Heart right ventricle (tissue), 16 donors: Measurements from ENCODE around the gene ANTXR1. TPM values are rescaled to one million over a fixed set of nuclear protein-coding genes. Genes with fewer than 3 reads are reported as not detected.

Experiments used
- ATAC-seq, 8 donors: fragments of 200-7000 bp; cut with Tn5 transposase; one replicate each; pipeline ENCODE4 v1.9.1; 2020; ENCODE audit warnings: mild to moderate bottlenecking in 8 of 8, moderate library complexity in 8 of 8, moderate number of reproducible peaks in 1 of 8
- DNase-seq, 2 donors: peaks; one replicate each; pipeline ENCODE4 v3.0.0-alpha.2; 2020
- H3K27ac ChIP-seq, 10 donors: fragments of 200-600 bp; sonication (generic) in 2 of 10; one replicate each; pipeline versions ENCODE4 v1.5.0 to v1.8.0; 2020 to 2022; ENCODE audit warnings: mild to moderate bottlenecking in 3 of 10
- H3K27me3 ChIP-seq, 7 donors: fragments of 200-600 bp; one replicate each; pipeline ENCODE4 v1.8.0; 2021 to 2022; ENCODE audit warnings: mild to moderate bottlenecking in 2 of 7
- H3K36me3 ChIP-seq, 9 donors: fragments of 200-600 bp; sonication (generic) in 1 of 9; one replicate each; pipeline versions ENCODE4 v1.5.0 to v1.8.0; 2020 to 2022; ENCODE audit warnings: mild to moderate bottlenecking in 2 of 9
- H3K4me1 ChIP-seq, 9 donors: fragments of 200-600 bp; sonication (generic) in 1 of 9; one replicate each; pipeline versions ENCODE4 v1.5.0 to v1.8.0; 2020 to 2022; ENCODE audit warnings: mild to moderate bottlenecking in 4 of 9
- H3K4me3 ChIP-seq, 10 donors: fragments of 200-600 bp; sonication (generic) in 2 of 10; one replicate each; pipeline versions ENCODE4 v1.5.0 to v1.8.0; 2020 to 2022; ENCODE audit warnings: mild to moderate bottlenecking in 7 of 10, moderate library complexity in 2 of 10
- H3K9me3 ChIP-seq, 11 donors: fragments of 200-600 bp in 10 of 11; sonication (generic) in 2 of 11; one replicate each; pipeline versions ENCODE4 v1.5.0 to v1.8.0; 2013 to 2022; ENCODE audit warnings: mild to moderate bottlenecking in 2 of 11, control low read depth in 1 of 11, moderate library complexity in 1 of 11
- WGBS, 2 donors: extraction: QIAGEN DNeasy Blood & Tissue Kit; methylation state at CpG; one replicate each; pipeline ENCODE4 v1.1.7; 2013; ENCODE audit warnings: inconsistent platforms in 1 of 2; 5-methylcytosine and 5-hydroxymethylcytosine counted together
- intact Hi-C, 10 donors: fragments of 100-400 bp; cut with DNase I; formaldehyde crosslinking; loops; one replicate each; pipeline versions ENCODE4 v1.11.1 to v1.14.2; 2022
- polyA plus RNA-seq, 2 donors: library from polyadenylated mRNA; stranded (reverse); fragments of 200-250 nt; gene quantifications; one replicate each; pipeline ENCODE4 v1.2.3, GENCODE V29; 2013
- total RNA-seq, 10 donors: library from RNA; stranded (reverse); fragmentation: NEBNext Ultra II Directional in 3 of 10; extraction: Animal tissue kit (Norgen Biotek cat#: 25700) in 3 of 10; gene quantifications; one replicate each; pipeline versions ENCODE4 v1.2.1 to v1.2.4, GENCODE V29; 2021 to 2023
- TF ChIP-seq, protein P1 (sequence below), 9 donors: fragments of 200-600 bp; sonication (generic) in 2 of 9; IDR thresholded peaks; one replicate each; pipeline versions ENCODE4 v1.5.0 to v1.8.0; 2021 to 2022; ENCODE audit warnings: antibody characterized with exemption in 9 of 9, mild to moderate bottlenecking in 5 of 9, moderate library complexity in 1 of 9
- donor health status: Arrhythmogenic right ventricular cardiomyopathy.
- donor health status: ischemic (EF 13 %, LVEDD 7.1; RV severe dilation, severe dysfunction).
- donor health status: healthy with polysubstance abuse.
- donor health status: DM: no; HTN: yes; CAD: no.
- donor health status: DM: no; HTN: no; CAD: no.
- donor health status: ischemic (EF 25% LVEDD 6.9; RV normal size, moderate dysfunction).
- donor health status: ischemic (EF 25% LVEDD 5.7; RV mildly dilated, moderate dysfunction).
- donor health status: healthy.
- donor health status: DM: yes; HTN: yes; CAD: no.
- donor health status: Ischemic cardiomyopathy.
- donor health status: ischemic (EF 35%, LVEDD 5.7; RV mildly dilated, moderate dysfunction).
- donor health status: nonischemic (EF 11% LVEDD 7.7; RV severe dilation, severe dysfunction).
- donor health status: DM: yes; HTN: yes; CAD: no.
- donor health status: PGD.
- donor health status: ischemic (EF 29% LVEDD 5.4; RV normal size, mild dysfunction).
- donor health status: nonischemic (EF 23%, LVEDD 6.1; RV moderate dilation, normal function).

ANTXR1 gene
- total and polyA plus RNA-seq, 12 donors, result 8.9 to 33.1 (median 24.1) TPM

DNA sequence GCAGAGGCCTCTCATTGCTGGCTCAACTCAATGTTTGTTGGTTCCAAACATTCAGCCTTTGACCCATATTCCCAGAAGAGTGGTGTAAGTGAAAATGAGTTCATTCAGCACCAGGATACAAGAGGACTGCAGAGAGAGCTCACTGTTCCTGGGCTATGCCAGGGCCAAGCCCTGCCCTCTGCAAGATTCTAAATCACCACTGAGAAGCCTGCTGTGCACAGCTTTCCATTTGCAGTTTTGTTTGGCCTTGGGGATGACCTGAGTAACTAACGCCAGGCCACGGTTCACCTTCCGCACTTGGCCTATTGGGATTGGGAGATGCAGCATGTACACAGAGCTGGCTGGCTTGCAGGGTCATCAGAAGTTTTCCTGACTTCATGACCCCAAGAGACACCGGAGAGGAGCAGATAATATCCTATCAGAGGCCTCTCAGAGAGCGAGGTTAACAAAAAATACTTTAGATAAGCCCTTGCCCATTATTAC is 25.9 kb upstream of the ANTXR1 start:
- DNase-seq (no peak), ATAC-seq (peak in 5 of 8 donors; percentile 35 to 77 (median 70))
- WGBS, 2 donors, result 48 to 49% methylated on average over 5 of the region's 5 CpGs
- no peak overlapping the region for H3K4me3 ChIP-seq
- TF ChIP-seq, protein P1, sequence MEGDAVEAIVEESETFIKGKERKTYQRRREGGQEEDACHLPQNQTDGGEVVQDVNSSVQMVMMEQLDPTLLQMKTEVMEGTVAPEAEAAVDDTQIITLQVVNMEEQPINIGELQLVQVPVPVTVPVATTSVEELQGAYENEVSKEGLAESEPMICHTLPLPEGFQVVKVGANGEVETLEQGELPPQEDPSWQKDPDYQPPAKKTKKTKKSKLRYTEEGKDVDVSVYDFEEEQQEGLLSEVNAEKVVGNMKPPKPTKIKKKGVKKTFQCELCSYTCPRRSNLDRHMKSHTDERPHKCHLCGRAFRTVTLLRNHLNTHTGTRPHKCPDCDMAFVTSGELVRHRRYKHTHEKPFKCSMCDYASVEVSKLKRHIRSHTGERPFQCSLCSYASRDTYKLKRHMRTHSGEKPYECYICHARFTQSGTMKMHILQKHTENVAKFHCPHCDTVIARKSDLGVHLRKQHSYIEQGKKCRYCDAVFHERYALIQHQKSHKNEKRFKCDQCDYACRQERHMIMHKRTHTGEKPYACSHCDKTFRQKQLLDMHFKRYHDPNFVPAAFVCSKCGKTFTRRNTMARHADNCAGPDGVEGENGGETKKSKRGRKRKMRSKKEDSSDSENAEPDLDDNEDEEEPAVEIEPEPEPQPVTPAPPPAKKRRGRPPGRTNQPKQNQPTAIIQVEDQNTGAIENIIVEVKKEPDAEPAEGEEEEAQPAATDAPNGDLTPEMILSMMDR (IDR thresholded peaks at IDR 0.05), result no peak
- no peaks in the 10 kb centered on the region for H3K36me3 ChIP-seq
- H3K9me3 ChIP-seq, result no peaks in the 10 kb centered on the region
- intact Hi-C loops, result no loop called here
- peaks cover 0 to 3% (median 0%) of the 10 kb centered on the region in 7 donors for H3K27me3 ChIP-seq
- H3K4me1 ChIP-seq, result peaks cover 0 to 9% (median 3%) of the 10 kb centered on the region in 9 donors
- no peak overlapping the region for H3K27ac ChIP-seq

DNA sequence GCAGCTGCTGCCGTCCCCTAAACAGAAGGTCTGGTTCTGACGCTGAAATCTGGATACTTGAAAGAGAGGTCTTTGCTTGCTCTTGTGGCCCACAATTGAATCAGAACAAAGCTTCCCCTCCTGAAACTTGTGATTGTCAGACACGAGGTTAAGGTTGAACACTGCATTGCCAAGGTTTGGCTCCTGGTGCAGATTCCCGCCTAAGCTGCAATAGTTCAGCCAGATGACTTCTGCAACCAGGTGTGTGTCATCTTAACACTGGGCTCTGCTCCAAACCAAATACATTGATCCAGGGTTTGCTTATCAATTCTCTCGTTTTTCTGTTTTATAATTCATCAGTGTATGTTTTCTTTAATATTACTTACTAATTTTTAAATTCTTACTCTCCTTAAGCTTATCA is 23.9 kb upstream of the ANTXR1 start:
- DNase-seq (no peak), ATAC-seq (no peak)
- Histone ChIP-seq H3K27ac (no peak overlapping the region), H3K27me3 (peaks cover 0 to 3% (median 0%) of the 10 kb centered on the region in 7 donors), H3K36me3 (no peaks in the 10 kb centered on the region), H3K4me1 (peaks cover 0 to 9% (median 3%) of the 10 kb centered on the region in 9 donors), H3K9me3 (no peaks in the 10 kb centered on the region), H3K4me3 (no peak overlapping the region)
- TF ChIP-seq, protein P1 (IDR thresholded peaks at IDR 0.05), result no peak
- intact Hi-C loops, result no loop called here
- WGBS, 2 donors, result 56 to 74% methylated on average over 5 of the region's 5 CpGs

DNA sequence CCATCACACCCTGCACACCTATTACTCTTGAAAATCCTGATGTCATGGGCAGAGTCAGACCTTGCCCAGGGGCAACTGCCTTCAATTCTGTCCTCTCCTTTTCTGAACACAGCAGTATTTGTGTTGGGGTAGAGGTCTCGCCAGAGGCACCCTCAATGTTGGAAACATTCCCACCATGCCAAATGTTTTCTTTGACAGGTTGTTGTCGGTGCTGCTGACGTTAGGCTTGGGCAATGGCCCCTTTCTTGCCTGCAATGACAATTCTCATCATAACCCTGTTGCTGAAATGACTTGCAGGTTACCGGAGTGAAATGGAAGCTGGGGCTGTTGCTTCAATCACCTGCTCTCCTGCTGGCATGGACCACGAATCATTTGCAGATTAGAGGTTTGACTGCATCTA is 20.6 kb upstream of the ANTXR1 start:
- 80 to 85% methylated on average over 5 of the region's 5 CpGs for WGBS, 2 donors

DNA sequence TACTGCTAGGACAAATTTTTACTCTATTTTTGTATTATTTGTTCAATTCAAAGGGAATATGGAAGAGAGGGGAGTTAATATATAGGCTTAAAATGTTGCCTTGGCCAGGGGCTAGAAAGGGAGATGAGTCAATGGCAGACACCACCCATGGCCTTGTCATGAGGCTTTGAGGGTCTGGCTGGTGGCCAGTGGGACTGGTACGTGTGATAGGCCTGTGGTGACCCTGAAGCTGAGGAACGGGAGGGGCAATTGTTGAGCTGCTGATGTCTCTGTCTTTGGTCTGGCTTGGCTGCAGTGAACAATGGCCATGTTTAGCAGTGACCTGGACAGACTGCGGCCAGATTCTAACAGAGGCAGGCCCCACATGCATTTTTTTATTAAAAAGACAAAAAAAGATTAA is 20.0 kb upstream of the ANTXR1 start:
- ATAC-seq (no peak), DNase-seq (no peak)
- Histone ChIP-seq H3K9me3 (no peaks in the 10 kb centered on the region), H3K27ac (no peak overlapping the region), H3K27me3 (peaks cover 0 to 3% (median 0%) of the 10 kb centered on the region in 7 donors), H3K4me3 (no peak overlapping the region), H3K36me3 (no peaks in the 10 kb centered on the region), H3K4me1 (no peaks in the 10 kb centered on the region)
- TF ChIP-seq, protein P1 (IDR thresholded peaks at IDR 0.05), result no peak
- intact Hi-C loops, result no loop called here
- WGBS, 2 donors, result 62 to 86% methylated on average over 3 of the region's 3 CpGs

More for the DNA sequence above, 20.6 kb upstream of the ANTXR1 start:
- ATAC-seq, result no peak
- no peak overlapping the region for H3K4me3 ChIP-seq
- no peaks in the 10 kb centered on the region for H3K36me3 ChIP-seq
- intact Hi-C loops, result no loop called here
- H3K9me3 ChIP-seq, result no peaks in the 10 kb centered on the region
- no peak for DNase-seq
- H3K27me3 ChIP-seq, result peaks cover 0 to 3% (median 0%) of the 10 kb centered on the region in 7 donors
- TF ChIP-seq, protein P1 (IDR thresholded peaks at IDR 0.05), result no peak
- H3K27ac ChIP-seq, result no peak overlapping the region
- peaks cover 0 to under 1% (median 0%) of the 10 kb centered on the region in 9 donors for H3K4me1 ChIP-seq
